Activated CD8-positive, alpha-beta memory T cell treated with anti-CD3 and anti-CD28 coated beads for 36 hours (primary cell): ENCODE results near the gene KCP. TPM values are rescaled to one million over a fixed set of nuclear protein-coding genes. Genes with fewer than 3 reads are reported as not detected.
"Not testable (repeated sequence)": the region's sequence is repeated elsewhere in the genome, so short reads cannot be mapped to it uniquely, and the experiment has no call there.

Experiments
- CTCF ChIA-PET: fragments of 350-600 bp; sonication (Branson Sonifier 250); formaldehyde crosslinking; loops from one replicate; lab custom pipeline; 2021; ENCODE audit warnings: antibody characterized with exemption; lab: Charles Lee
- POLR2A ChIA-PET: fragments of 350-600 bp; sonication (Branson Sonifier 250); formaldehyde crosslinking; loops from one replicate; lab custom pipeline; 2021; ENCODE audit warnings: antibody characterized with exemption; lab: Charles Lee
- total RNA-seq, 2 experiments: library from RNA; stranded (reverse); gene quantifications; one replicate each; pipeline ENCODE4 v1.2.3, GENCODE V29; 2021

KCP gene
- under 1 TPM; 0.53 to 0.61 TPM for total RNA-seq

GRCh38 chr7:128910569-128910945 lies at the start of gene KCP:
Gene KCP (minus strand): TSS chr7:128910709. CDS start chr7:128910676, 33 bp downstream.
- POLR2A ChIA-PET = interaction anchor here (0.5 kb wide), 1 partner anchor 132 kb away, joined by 3 read pairs; no protein-coding TSS in a partner anchor

GRCh38 chr7:128959296-128959695 lies 48.8 kb upstream of the KCP start:
- POLR2A ChIA-PET = no interaction called here
- CTCF ChIA-PET = interaction anchor here (0.9 kb wide), 1 partner anchor 97 kb away, joined by 3 read pairs; no protein-coding TSS in a partner anchor

More at GRCh38 chr7:128910569-128910945, at the start of gene KCP:
- CTCF ChIA-PET = no interaction called here

- POLR2A ChIA-PET = no interaction called here
- CTCF ChIA-PET = interaction anchor here (0.5 kb wide), 1 partner anchor 495 kb away, joined by 3 read pairs; no protein-coding TSS in a partner anchor
These were observed 45.5 kb upstream of the KCP start for GRCh38 chr7:128955981-128956380.

- ChIA-PET CTCF (interaction anchor here (0.6 kb wide), 1 partner anchor 429 kb away, joined by 3 read pairs; no protein-coding TSS in a partner anchor), POLR2A (no interaction called here)
These were observed 44.6 kb upstream of the KCP start for GRCh38 chr7:128954830-128955802.

- ChIA-PET POLR2A (no interaction called here), CTCF (no interaction called here)
These were observed 43.6 kb upstream of the KCP start for GRCh38 chr7:128954150-128954549.

- POLR2A ChIA-PET = interaction anchor here (0.5 to 0.7 kb wide), 2 partner anchors 10 to 130 kb away, joined by 3 to 5 read pairs; no protein-coding TSS in a partner anchor
These were observed 40.8 kb upstream of the KCP start for GRCh38 chr7:128951296-128951695.

GRCh38 chr7:128948976-128949760 lies 38.7 kb upstream of the KCP start:
- POLR2A ChIA-PET = interaction anchor here (0.6 kb wide), 1 partner anchor 9 kb away, joined by 7 read pairs; no protein-coding TSS in a partner anchor
- CTCF ChIA-PET = interaction anchor here (0.5 to 2.3 kb wide), 2 partner anchors 10 to 77 kb away, joined by 3 to 6 read pairs; no protein-coding TSS in a partner anchor

More at GRCh38 chr7:128951296-128951695, 40.8 kb upstream of the KCP start:
- CTCF ChIA-PET = no interaction called here

- CTCF ChIA-PET = interaction anchor here (2.3 kb wide), 1 partner anchor 9 kb away, joined by 6 read pairs; no protein-coding TSS in a partner anchor
- POLR2A ChIA-PET = interaction anchor here (0.6 kb wide), 1 partner anchor 9 kb away, joined by 7 read pairs; no protein-coding TSS in a partner anchor
These were observed 37.9 kb upstream of the KCP start for GRCh38 chr7:128948312-128948973.

GRCh38 chr7:128947854-128948253 lies 37.3 kb upstream of the KCP start:
- ChIA-PET CTCF (interaction anchor here (2.3 kb wide), 1 partner anchor 8 kb away, joined by 6 read pairs; no protein-coding TSS in a partner anchor), POLR2A (no interaction called here)

GRCh38 chr7:128946936-128947830 lies 36.7 kb upstream of the KCP start:
- CTCF ChIA-PET = no interaction called here
- POLR2A ChIA-PET = no interaction called here

GRCh38 chr7:128945668-128946366 lies 35.3 kb upstream of the KCP start:
- CTCF ChIA-PET = no interaction called here

GRCh38 chr7:128944487-128945236 lies 34.2 kb upstream of the KCP start:
- ChIA-PET CTCF (no interaction called here), POLR2A (no interaction called here)

More at GRCh38 chr7:128945668-128946366, 35.3 kb upstream of the KCP start:
- POLR2A ChIA-PET = no interaction called here

GRCh38 chr7:128943251-128943650 lies 32.7 kb upstream of the KCP start:
- CTCF ChIA-PET = interaction anchor here (0.7 to 1.3 kb wide), 2 partner anchors 10 to 182 kb away, joined by 3 to 5 read pairs; no protein-coding TSS in a partner anchor
- POLR2A ChIA-PET = not testable (repeated sequence)

GRCh38 chr7:128941946-128942526 lies 31.5 kb upstream of the KCP start:
- POLR2A ChIA-PET = no interaction called here
- CTCF ChIA-PET = interaction anchor here (1.5 kb wide), 1 partner anchor 9 kb away, joined by 3 read pairs; no protein-coding TSS in a partner anchor

- ChIA-PET CTCF (interaction anchor here (0.9 to 1.5 kb wide), 3 partner anchors 8 to 150 kb away, joined by 3 read pairs; no protein-coding TSS in a partner anchor), POLR2A (interaction anchor here (0.5 kb wide), 1 partner anchor 10 kb away, joined by 3 read pairs; no protein-coding TSS in a partner anchor)
These were observed 30.9 kb upstream of the KCP start for GRCh38 chr7:128941323-128941890.
